HEK293T (cell line): ENCODE measurements around the gene EPS8L1.

Experiments
- CTCF ChIA-PET: fragments of 350-600 bp; formaldehyde crosslinking; extraction: SDS; loops from one replicate; lab custom pipeline; 2021; ENCODE audit warnings: antibody characterized with exemption, inconsistent platforms; lab: Yijun Ruan, JAX
- POLR2A ChIA-PET: fragments of 350-600 bp; formaldehyde crosslinking; extraction: SDS; loops from one replicate; lab custom pipeline; 2020; ENCODE audit warnings: antibody characterized with exemption, inconsistent platforms; lab: Yijun Ruan, JAX
- DNase-seq: peaks from one replicate; pipeline ENCODE4 v3.0.0; 2012; ENCODE audit warnings: mixed read lengths; ENCODE audit errors: extremely low spot score
- ARNT ChIP-seq: fragments of 450-650 bp; IDR thresholded peaks from 2 replicates; pipeline ENCODE4 v1.6.1; 2017; ENCODE audit warnings: mild to moderate bottlenecking
- BHLHE40 ChIP-seq: fragments of 450-650 bp; IDR thresholded peaks from 2 replicates; pipeline ENCODE4 v1.6.1; 2016; ENCODE audit warnings: mild to moderate bottlenecking, moderate library complexity, borderline replicate concordance
- CTBP1 ChIP-seq: fragments of 450-650 bp; IDR thresholded peaks from 2 replicates; pipeline ENCODE4 v1.6.1; 2016; ENCODE audit warnings: borderline replicate concordance
- ELF4 ChIP-seq: fragments of 450-650 bp; IDR thresholded peaks from 2 replicates; pipeline ENCODE4 v1.6.1; 2017; ENCODE audit warnings: antibody characterized with exemption
- FOXA1 ChIP-seq: fragments of 450-650 bp; IDR thresholded peaks from 2 replicates; pipeline ENCODE4 v1.6.1; 2016; ENCODE audit warnings: mild to moderate bottlenecking
- FOXK2 ChIP-seq: fragments of 450-650 bp; IDR thresholded peaks from 2 replicates; pipeline ENCODE4 v1.6.1; 2016; ENCODE audit warnings: mild to moderate bottlenecking
- FOXM1 ChIP-seq: fragments of 450-650 bp; IDR thresholded peaks from 2 replicates; pipeline ENCODE4 v1.6.1; 2017; ENCODE audit warnings: mild to moderate bottlenecking, borderline replicate concordance
- HDGF ChIP-seq: fragments of 450-650 bp; IDR thresholded peaks from 2 replicates; pipeline ENCODE4 v1.6.1; 2017; ENCODE audit warnings: antibody characterized with exemption, borderline replicate concordance
- L3MBTL2 ChIP-seq: fragments of 450-650 bp; conservative IDR thresholded peaks from 2 replicates; pipeline ENCODE4 v1.6.1; 2016; ENCODE audit warnings: mild to moderate bottlenecking
- LEF1 ChIP-seq: fragments of 450-650 bp; IDR thresholded peaks from 2 replicates; pipeline ENCODE4 v1.6.1; 2017; ENCODE audit warnings: mild to moderate bottlenecking, borderline replicate concordance
- NFRKB ChIP-seq: fragments of 450-650 bp; IDR thresholded peaks from 2 replicates; pipeline ENCODE4 v1.6.1; 2016; ENCODE audit warnings: mild to moderate bottlenecking, moderate library complexity
- PKNOX1 ChIP-seq: fragments of 450-650 bp; IDR thresholded peaks from 2 replicates; pipeline ENCODE4 v1.6.1; 2016
- SP1 ChIP-seq: fragments of 450-650 bp; IDR thresholded peaks from 2 replicates; pipeline ENCODE4 v1.6.1; 2017
- SUZ12 ChIP-seq: fragments of 450-650 bp; IDR thresholded peaks from 2 replicates; pipeline ENCODE4 v1.6.1; 2016; ENCODE audit warnings: mild to moderate bottlenecking
- TARDBP ChIP-seq: fragments of 450-650 bp; IDR thresholded peaks from 2 replicates; pipeline ENCODE4 v1.6.1; 2016
- ZNF384 ChIP-seq: fragments of 450-650 bp; IDR thresholded peaks from 2 replicates; pipeline ENCODE4 v1.6.1; 2016

Gene EPS8L1

GRCh38 chr19:55080121-55080967 lies 4.7 kb downstream of the EPS8L1 start:
- ChIA-PET CTCF (interaction anchor here (0.5 to 1.5 kb wide), 2 partner anchors 8 to 9 kb away, joined by 3 read pairs; no protein-coding TSS in a partner anchor), POLR2A (interaction anchor here (0.6 to 2.2 kb wide), 8 partner anchors 9 to 470 kb away, joined by 3 to 16 read pairs (median 3); partner anchors contain the start of genes PPP1R12C and RDH13)
- peak; percentile 93 for DNase-seq
- TF ChIP-seq L3MBTL2 (peak; percentile 84), PKNOX1 (peak; percentile 98), SP1 (no peak)

GRCh38 chr19:55080968-55081769 lies 5.5 kb downstream of the EPS8L1 start:
- peak; percentile 82 for DNase-seq
- no peak for TF ChIP-seq SP1
- no peak for TF ChIP-seq NFRKB
- no peak for TF ChIP-seq ELF4
- no peak for TF ChIP-seq PKNOX1
- TF ChIP-seq FOXK2 = no peak
- TF ChIP-seq ARNT = no peak
- TF ChIP-seq FOXA1 = no peak
- TF ChIP-seq LEF1 = no peak
- TF ChIP-seq SUZ12 = no peak
- TF ChIP-seq TARDBP = no peak
- TF ChIP-seq BHLHE40 = no peak
- TF ChIP-seq CTBP1 = no peak
- TF ChIP-seq L3MBTL2 = no peak
- no peak for TF ChIP-seq FOXM1
- TF ChIP-seq HDGF = no peak
- no peak for TF ChIP-seq ZNF384
- POLR2A ChIA-PET = interaction anchor here (0.6 to 2.2 kb wide), 7 partner anchors 8 to 469 kb away, joined by 3 to 16 read pairs (median 3); partner anchors contain the start of genes PPP1R12C and RDH13
- CTCF ChIA-PET = no interaction called here

- ChIA-PET CTCF (no interaction called here), POLR2A (no interaction called here)
- TF ChIP-seq TARDBP (no peak), ELF4 (no peak), BHLHE40 (no peak), SP1 (no peak), CTBP1 (no peak)
- no peak for DNase-seq
Measured at GRCh38 chr19:55081770-55082019, 6.0 kb downstream of the EPS8L1 start.

DNA sequence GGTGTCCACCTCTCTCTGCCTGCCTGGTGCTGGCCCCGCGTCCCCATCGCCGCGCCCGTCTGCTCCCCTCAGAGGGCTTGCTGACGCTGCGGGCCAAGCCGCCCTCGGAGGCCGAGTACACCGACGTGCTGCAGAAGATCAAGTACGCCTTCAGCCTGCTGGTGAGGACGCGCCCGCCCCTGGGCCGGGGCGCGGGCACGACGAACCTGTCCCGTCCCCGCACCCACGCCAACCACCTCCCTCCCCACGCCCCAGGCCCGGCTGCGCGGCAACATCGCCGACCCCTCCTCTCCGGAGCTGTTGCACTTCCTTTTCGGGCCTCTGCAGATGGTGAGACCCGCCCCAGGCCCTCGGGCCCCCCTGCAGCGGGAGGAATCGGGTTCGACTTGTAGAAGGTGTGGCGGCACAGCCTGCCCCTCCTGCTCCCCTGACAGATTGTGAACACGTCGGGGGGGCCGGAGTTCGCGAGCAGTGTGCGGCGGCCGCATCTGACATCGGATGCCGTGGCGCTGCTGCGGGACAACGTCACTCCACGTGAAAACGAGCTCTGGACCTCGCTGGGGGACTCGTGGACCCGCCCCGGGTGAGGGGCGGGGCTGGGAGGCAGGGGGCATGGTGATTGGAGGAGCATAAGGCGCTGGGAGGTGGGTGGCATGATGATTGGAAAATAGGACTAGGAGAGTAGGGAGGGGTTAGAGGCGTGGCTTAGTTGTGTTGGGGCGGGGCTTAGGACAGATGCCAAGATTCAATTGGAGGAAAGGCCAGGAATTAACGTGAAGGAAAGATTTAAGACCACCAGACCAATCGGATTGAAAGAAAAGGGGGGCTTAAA lies 6.6 kb downstream of the EPS8L1 start:
- ChIA-PET CTCF (no interaction called here), POLR2A (no interaction called here)
- DNase-seq = no peak
- no peak for TF ChIP-seq FOXK2
- peak; percentile 56 for TF ChIP-seq PKNOX1

DNA sequence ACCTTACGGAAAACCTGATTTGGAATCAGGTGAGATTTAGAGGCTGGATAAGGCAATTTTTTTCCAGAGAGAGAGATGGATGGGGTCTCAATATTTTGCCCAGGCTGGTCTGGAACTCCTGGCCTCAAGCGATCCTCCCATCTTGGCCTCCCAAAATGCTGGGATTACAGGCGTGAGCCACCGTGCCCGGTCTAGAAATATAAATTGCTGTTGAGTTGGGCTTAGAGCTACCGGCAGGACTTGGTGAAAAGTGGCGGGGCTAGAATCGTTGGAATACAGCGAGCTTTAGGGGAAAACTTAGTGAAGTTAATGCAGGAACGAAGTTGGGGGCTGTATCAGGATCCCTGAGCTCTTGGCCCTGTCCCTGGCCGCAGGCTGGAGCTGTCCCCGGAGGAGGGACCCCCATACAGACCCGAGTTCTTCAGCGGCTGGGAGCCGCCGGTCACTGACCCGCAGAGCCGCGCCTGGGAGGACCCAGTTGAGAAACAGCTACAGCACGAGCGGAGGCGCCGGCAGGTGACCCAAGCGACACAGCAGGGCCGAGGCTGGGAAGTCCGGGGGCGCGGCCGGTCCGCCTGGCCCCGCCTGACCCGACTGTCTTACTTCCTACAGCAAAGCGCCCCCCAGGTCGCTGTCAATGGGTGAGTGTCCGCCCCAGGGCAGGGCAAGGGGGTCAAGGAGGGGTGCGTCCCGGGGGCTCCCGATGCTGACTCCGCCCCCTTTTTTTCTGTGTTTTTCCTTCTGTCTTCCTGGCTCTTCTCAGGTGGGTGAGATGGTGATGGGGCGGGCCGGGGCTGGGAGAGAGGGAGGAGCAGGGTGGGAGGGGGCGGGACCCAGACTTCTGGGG lies 7.6 kb downstream of the EPS8L1 start:
- DNase-seq = no peak
- POLR2A ChIA-PET = interaction anchor here (1.0 kb wide), 1 partner anchor 35 kb away, joined by 4 read pairs; the partner anchor contains the start of gene PPP1R12C
- CTCF ChIA-PET = no interaction called here
- TF ChIP-seq NFRKB (no peak), PKNOX1 (no peak), BHLHE40 (no peak), CTBP1 (no peak), L3MBTL2 (no peak), SP1 (no peak), HDGF (no peak), SUZ12 (no peak), ARNT (no peak), ELF4 (no peak), ZNF384 (no peak), FOXA1 (no peak), FOXK2 (no peak), LEF1 (no peak), FOXM1 (no peak), TARDBP (no peak)
